Upper lobe of left lung (tissue), 6 donors: ENCODE data around the gene SIX6. TPM values are rescaled to one million over a fixed set of nuclear protein-coding genes. Genes with fewer than 3 reads are reported as not detected.

Experiments used
- ATAC-seq, 2 donors: fragments of 200-7000 bp; cut with Tn5 transposase; one replicate each; pipeline ENCODE4 v1.9.1; 2022; ENCODE audit warnings: mild to moderate bottlenecking in 2 of 2, moderate library complexity in 2 of 2; ENCODE audit not compliant: low FRiP score in 2 of 2
- DNase-seq, 2 donors: peaks; one replicate each; pipeline ENCODE4 v3.0.0-alpha.2; 2019 to 2020
- H3K27ac ChIP-seq, 4 donors: fragments of 200-600 bp; sonication (generic); one replicate each; pipeline ENCODE4 v1.5.1; 2016 to 2019
- H3K27me3 ChIP-seq, 4 donors: fragments of 200-600 bp; sonication (generic); one replicate each; pipeline ENCODE4 v1.5.1; 2017 to 2019
- H3K36me3 ChIP-seq, 4 donors: fragments of 200-600 bp; sonication (generic); one replicate each; pipeline ENCODE4 v1.5.1; 2016 to 2019
- H3K4me1 ChIP-seq, 4 donors: fragments of 200-600 bp; sonication (generic); one replicate each; pipeline ENCODE4 v1.5.1; 2018 to 2019
- H3K4me3 ChIP-seq, 4 donors: fragments of 200-600 bp; sonication (generic); one replicate each; pipeline ENCODE4 v1.5.1; 2017 to 2019; ENCODE audit warnings: mild to moderate bottlenecking in 2 of 4, moderate library complexity in 1 of 4
- H3K9me3 ChIP-seq, 4 donors: fragments of 200-600 bp; sonication (generic); one replicate each; pipeline ENCODE4 v1.5.1; 2018 to 2019
- CTCF ChIP-seq, 6 experiments: fragments of 450-650 bp in 4 of 6; fragments of 200-600 bp in 2 of 6; sonication (generic) in 2 of 6; IDR thresholded peaks; one replicate each; pipeline ENCODE4 v1.5.1; 2016 to 2019; ENCODE audit warnings: antibody characterized with exemption in 6 of 6
- EP300 ChIP-seq, 4 donors: sonication (generic); formaldehyde crosslinking; IDR thresholded peaks; one replicate each; pipeline ENCODE4 v1.5.1; 2017; ENCODE audit warnings: antibody characterized with exemption in 4 of 4, control low read depth in 2 of 4
- POLR2A ChIP-seq, 4 donors: fragments of 450-650 bp; IDR thresholded peaks; one replicate each; pipeline ENCODE4 v1.5.1; 2016 to 2017; ENCODE audit warnings: antibody characterized with exemption in 4 of 4, mild to moderate bottlenecking in 2 of 4
- POLR2AphosphoS5 ChIP-seq, 2 donors: sonication (generic); formaldehyde crosslinking; IDR thresholded peaks; one replicate each; pipeline ENCODE4 v1.5.1; 2017; ENCODE audit warnings: antibody characterized with exemption in 2 of 2
- WGBS, 2 donors: methylation state at CpG; one replicate each; pipeline ENCODE4 v1.1.5; 2017 to 2018; 5-methylcytosine and 5-hydroxymethylcytosine counted together
- total RNA-seq, 6 donors: library from RNA; depleted of rRNA in 4 of 6; stranded (reverse); fragments of >200 nt in 4 of 6; gene quantifications; one replicate each; pipeline versions ENCODE4 v1.1.0 to v1.2.1, GENCODE V29; 2016 to 2021
- donor health status: DM: no; HTN: no; CAD: no; lungs with moderate emphysema.
- donor health status: DM: no; HTN: yes; CAD: no; lungs with severe emphysema.

Gene SIX6
- total RNA-seq, 6 donors from 2014 or later: not detected

GRCh38 chr14:60487211-60487610 is 21.7 kb upstream of the SIX6 start:
- Histone ChIP-seq H3K36me3 (no peaks in the 10 kb centered on the region), H3K27me3 (peaks cover 0 to 13% (median 8%) of the 10 kb centered on the region in 4 donors), H3K27ac (no peak overlapping the region), H3K4me3 (no peak overlapping the region), H3K4me1 (peaks cover 6 to 9% (median 7%) of the 10 kb centered on the region in 4 donors), H3K9me3 (no peaks in the 10 kb centered on the region)
- ATAC-seq: no peak
- DNase-seq: no peak
- WGBS, 2 donors: 31 to 39% methylated on average over 2 of the region's 2 CpGs
- TF ChIP-seq CTCF (IDR thresholded peaks at IDR 0.05) (no peak), POLR2A (IDR thresholded peaks at IDR 0.05) (no peak), POLR2AphosphoS5 (IDR thresholded peaks at IDR 0.05) (no peak), EP300 (IDR thresholded peaks at IDR 0.05) (no peak)

GRCh38 chr14:60488175-60488574 is 20.8 kb upstream of the SIX6 start:
- no peak for ATAC-seq

GRCh38 chr14:60490270-60490669 is 18.7 kb upstream of the SIX6 start:
- peaks cover 0 to 9% (median 6%) of the 10 kb centered on the region in 4 donors for H3K27me3 ChIP-seq
- 92 to 93% methylated on average over 3 of the region's 3 CpGs for WGBS, 2 donors

More at GRCh38 chr14:60488175-60488574, 20.8 kb upstream of the SIX6 start:
- DNase-seq: no peak
- Histone ChIP-seq H3K4me3 (no peak overlapping the region), H3K4me1 (peaks cover 6 to 9% (median 7%) of the 10 kb centered on the region in 4 donors), H3K9me3 (no peaks in the 10 kb centered on the region), H3K27me3 (peaks cover 0 to 13% (median 8%) of the 10 kb centered on the region in 4 donors), H3K36me3 (no peaks in the 10 kb centered on the region), H3K27ac (no peak overlapping the region)
- TF ChIP-seq EP300 (IDR thresholded peaks at IDR 0.05): no peak
- TF ChIP-seq POLR2AphosphoS5 (IDR thresholded peaks at IDR 0.05): no peak
- no peak for TF ChIP-seq POLR2A (IDR thresholded peaks at IDR 0.05)
- no peak for TF ChIP-seq CTCF (IDR thresholded peaks at IDR 0.05)

GRCh38 chr14:60495946-60496345 is 13.0 kb upstream of the SIX6 start:
- no peaks in the 10 kb centered on the region for H3K9me3 ChIP-seq
- H3K4me3 ChIP-seq: no peak overlapping the region
- H3K4me1 ChIP-seq: no peaks in the 10 kb centered on the region
- 53 to 77% methylated on average over 1 of the region's 1 CpG for WGBS, 2 donors
- DNase-seq (no peak), ATAC-seq (no peak)
- H3K36me3 ChIP-seq: no peaks in the 10 kb centered on the region
- H3K27me3 ChIP-seq: no peaks in the 10 kb centered on the region
- no peak for TF ChIP-seq CTCF (IDR thresholded peaks at IDR 0.05)
- TF ChIP-seq POLR2AphosphoS5 (IDR thresholded peaks at IDR 0.05): no peak
- TF ChIP-seq POLR2A (IDR thresholded peaks at IDR 0.05): no peak
- TF ChIP-seq EP300 (IDR thresholded peaks at IDR 0.05): no peak
- no peak overlapping the region for H3K27ac ChIP-seq

More at GRCh38 chr14:60490270-60490669, 18.7 kb upstream of the SIX6 start:
- Histone ChIP-seq H3K4me1 (peaks cover 6 to 9% (median 7%) of the 10 kb centered on the region in 4 donors), H3K36me3 (no peaks in the 10 kb centered on the region), H3K9me3 (no peaks in the 10 kb centered on the region), H3K4me3 (no peak overlapping the region), H3K27ac (no peak overlapping the region)
- no peak for DNase-seq
- no peak for ATAC-seq
- TF ChIP-seq POLR2AphosphoS5 (IDR thresholded peaks at IDR 0.05) (no peak), CTCF (IDR thresholded peaks at IDR 0.05) (no peak), POLR2A (IDR thresholded peaks at IDR 0.05) (no peak)

GRCh38 chr14:60502541-60502940 is 6.4 kb upstream of the SIX6 start:
- peaks cover 0 to 10% (median 0%) of the 10 kb centered on the region in 4 donors for H3K4me1 ChIP-seq
- no peak for DNase-seq

More at GRCh38 chr14:60502541-60502940, 6.4 kb upstream of the SIX6 start:
- no peak overlapping the region for H3K4me3 ChIP-seq
- peaks cover 0 to 20% (median 9%) of the 10 kb centered on the region in 4 donors for H3K27me3 ChIP-seq
- no peak for ATAC-seq
- TF ChIP-seq EP300 (IDR thresholded peaks at IDR 0.05) (no peak), POLR2AphosphoS5 (IDR thresholded peaks at IDR 0.05) (no peak), POLR2A (IDR thresholded peaks at IDR 0.05) (no peak), CTCF (IDR thresholded peaks at IDR 0.05) (no peak)
- no peaks in the 10 kb centered on the region for H3K9me3 ChIP-seq
- no peaks in the 10 kb centered on the region for H3K36me3 ChIP-seq
- no peak overlapping the region for H3K27ac ChIP-seq
